Erythroblast (primary cell): Measurements from ENCODE around the gene RBMS1.

Source experiments
- GATA1 ChIP-seq: IDR thresholded peaks from 2 replicates; pipeline ENCODE4 v1.6.1; 2011; ENCODE audit warnings: low read depth, mild to moderate bottlenecking, control low read depth, low read length, moderate library complexity
- POLR2A ChIP-seq: IDR thresholded peaks from 2 replicates; pipeline ENCODE4 v1.6.1; 2011; ENCODE audit warnings: mild to moderate bottlenecking, low read length

DNA sequence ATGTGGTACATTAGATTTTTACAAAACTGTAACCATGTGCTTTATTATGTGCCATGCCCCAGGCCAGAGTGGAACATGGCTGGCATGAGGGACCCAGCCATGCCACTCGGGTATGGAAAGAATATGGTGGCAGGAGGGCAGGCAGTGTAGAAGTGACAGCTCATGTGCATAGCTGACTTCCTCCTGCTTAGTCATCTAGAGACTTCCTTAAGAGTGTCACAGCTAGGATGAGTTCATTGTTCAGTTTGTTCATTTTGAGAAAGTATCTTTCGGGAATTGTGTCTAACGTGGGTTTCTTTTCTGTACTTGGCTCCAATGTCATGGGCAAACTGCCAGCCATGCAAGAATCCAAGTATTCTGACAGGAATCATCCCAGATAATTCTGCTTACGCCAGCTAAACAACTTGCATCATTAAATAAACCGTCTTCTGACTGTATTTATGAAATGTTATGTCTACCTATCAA, 199.2 kb downstream of the RBMS1 start:
- TF ChIP-seq POLR2A (no peak), GATA1 (no peak)
